ENCODE results near the gene OTUB2.
A peak's percentile ranks its signal among the peaks of the same experiment; 100 is the strongest.

The OTUB2 gene

GRCh38 chr14:93997916-93998870, 27.9 kb upstream of the OTUB2 start:
- no peak overlapping the region for H3K27ac ChIP-seq
- TF ChIP-seq, protein P1, sequence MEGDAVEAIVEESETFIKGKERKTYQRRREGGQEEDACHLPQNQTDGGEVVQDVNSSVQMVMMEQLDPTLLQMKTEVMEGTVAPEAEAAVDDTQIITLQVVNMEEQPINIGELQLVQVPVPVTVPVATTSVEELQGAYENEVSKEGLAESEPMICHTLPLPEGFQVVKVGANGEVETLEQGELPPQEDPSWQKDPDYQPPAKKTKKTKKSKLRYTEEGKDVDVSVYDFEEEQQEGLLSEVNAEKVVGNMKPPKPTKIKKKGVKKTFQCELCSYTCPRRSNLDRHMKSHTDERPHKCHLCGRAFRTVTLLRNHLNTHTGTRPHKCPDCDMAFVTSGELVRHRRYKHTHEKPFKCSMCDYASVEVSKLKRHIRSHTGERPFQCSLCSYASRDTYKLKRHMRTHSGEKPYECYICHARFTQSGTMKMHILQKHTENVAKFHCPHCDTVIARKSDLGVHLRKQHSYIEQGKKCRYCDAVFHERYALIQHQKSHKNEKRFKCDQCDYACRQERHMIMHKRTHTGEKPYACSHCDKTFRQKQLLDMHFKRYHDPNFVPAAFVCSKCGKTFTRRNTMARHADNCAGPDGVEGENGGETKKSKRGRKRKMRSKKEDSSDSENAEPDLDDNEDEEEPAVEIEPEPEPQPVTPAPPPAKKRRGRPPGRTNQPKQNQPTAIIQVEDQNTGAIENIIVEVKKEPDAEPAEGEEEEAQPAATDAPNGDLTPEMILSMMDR (conservative IDR thresholded peaks at IDR 0.05) = no peak

GRCh38 chr14:93998871-93999403, 27.2 kb upstream of the OTUB2 start:
- H3K27ac ChIP-seq = no peak overlapping the region
- TF ChIP-seq, protein P1 (conservative IDR thresholded peaks at IDR 0.05) = no peak

DNA sequence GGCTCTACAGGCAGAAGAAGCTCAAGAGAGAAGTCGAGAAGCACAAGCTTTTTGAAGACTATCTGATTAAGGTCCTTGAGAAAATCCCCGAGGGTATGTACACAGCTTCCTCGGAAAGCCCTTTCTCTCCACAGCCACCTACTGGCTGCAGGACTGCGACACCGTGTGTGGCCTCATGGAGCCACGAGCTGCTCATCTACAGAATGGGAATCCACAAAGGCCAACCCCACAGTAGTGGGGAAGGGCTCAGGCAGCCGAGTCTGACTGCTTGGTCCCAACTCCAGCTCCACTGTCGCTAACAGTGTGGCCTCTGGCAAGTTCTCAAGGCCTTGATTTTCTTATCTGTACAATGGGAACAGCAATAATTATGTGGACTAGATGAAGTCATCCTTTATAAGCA, 26.6 kb upstream of the OTUB2 start:
- TF ChIP-seq, protein P1 (conservative IDR thresholded peaks at IDR 0.05) = no peak
- H3K27ac ChIP-seq = no peak overlapping the region

- H3K27ac ChIP-seq = no peak overlapping the region
- TF ChIP-seq, protein P1 (conservative IDR thresholded peaks at IDR 0.05) = no peak
These were observed 25.9 kb upstream of the OTUB2 start for GRCh38 chr14:94000267-94000666.

- TF ChIP-seq, protein P1 (conservative IDR thresholded peaks at IDR 0.05) = no peak
- no peak overlapping the region for H3K27ac ChIP-seq
These were observed 25.1 kb upstream of the OTUB2 start for GRCh38 chr14:94001016-94001415.

DNA sequence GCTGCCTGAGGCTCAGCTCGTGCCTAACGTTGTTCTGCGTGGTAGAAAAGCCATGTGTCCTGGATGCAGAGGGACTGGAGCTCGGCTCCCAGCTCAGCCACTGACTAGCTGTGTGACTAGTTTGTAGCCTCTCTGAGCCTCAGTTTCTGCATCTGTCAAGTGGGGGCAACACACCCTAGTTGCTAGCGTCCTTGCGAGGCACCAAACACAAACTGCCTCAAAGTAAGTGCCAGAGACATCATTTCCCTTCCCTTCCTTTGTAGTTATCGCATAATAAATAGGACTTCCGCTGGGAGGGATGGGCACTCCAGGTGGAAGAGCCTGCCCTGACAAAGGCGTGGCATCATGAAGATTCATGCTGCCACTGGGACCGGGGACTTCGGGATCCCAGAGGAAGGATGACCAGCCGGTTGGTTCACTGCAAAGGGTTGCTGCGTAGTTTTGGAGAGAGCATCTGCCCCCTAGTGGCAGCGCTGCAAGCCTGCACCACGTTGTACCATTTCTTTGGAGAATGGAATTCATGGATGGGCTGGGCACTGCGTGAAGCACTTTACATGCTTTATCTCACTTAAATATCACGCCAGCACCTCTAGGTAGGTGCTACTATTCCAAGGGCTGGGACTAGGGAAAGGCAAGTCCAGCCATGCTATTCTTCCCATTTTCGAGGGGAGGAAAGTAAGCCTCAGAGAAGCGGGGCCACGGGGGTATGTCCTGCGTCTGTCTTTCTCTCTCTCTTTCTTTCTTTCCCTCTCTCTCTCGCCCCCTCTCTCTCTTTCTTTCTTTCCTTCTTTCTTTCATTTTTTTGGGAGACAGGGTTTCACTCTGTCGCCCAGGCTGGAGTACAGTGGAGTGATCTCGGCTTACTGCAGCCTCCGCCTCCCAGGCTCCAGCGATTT, 24.4 kb upstream of the OTUB2 start:
- no peak overlapping the region for H3K27ac ChIP-seq
- TF ChIP-seq, protein P1 (conservative IDR thresholded peaks at IDR 0.05) = peak; percentile 94

- TF ChIP-seq, protein P1 (conservative IDR thresholded peaks at IDR 0.05) = no peak
- H3K27ac ChIP-seq = no peak overlapping the region
These were observed 22.7 kb upstream of the OTUB2 start for GRCh38 chr14:94003397-94003796.
